GM19324 (cell line): Measurements from ENCODE around the gene CLEC10A.

ENCODE experiments used
- ATAC-seq: cut with Tn5 transposase; IDR thresholded peaks from one replicate; pipeline ENCODE4 v1.9.1; 2021; ENCODE audit warnings: mild to moderate bottlenecking, moderate library complexity; ENCODE audit not compliant: unreplicated experiment, low FRiP score

Gene CLEC10A

GRCh38 chr17:7042501-7043181, 37.4 kb downstream of the CLEC10A start:
- no peak for ATAC-seq

GRCh38 chr17:7041607-7042500, 38.2 kb downstream of the CLEC10A start:
- ATAC-seq: no peak

GRCh38 chr17:7039832-7040231, 40.2 kb downstream of the CLEC10A start:
- ATAC-seq: no peak

- no peak for ATAC-seq
Measured at GRCh38 chr17:7038025-7038862, 41.8 kb downstream of the CLEC10A start.

GRCh38 chr17:7035591-7036368, 44.3 kb downstream of the CLEC10A start, which contains the start of gene SLC16A13:
SLC16A13 (plus strand) TSS chr17:7036015; CDS start chr17:7036383, 368 bp downstream.
- peak; percentile 93 for ATAC-seq

GRCh38 chr17:7034955-7035590, 45.0 kb downstream of the CLEC10A start:
- ATAC-seq: peak; percentile 9

- no peak for ATAC-seq
Measured at GRCh38 chr17:7029659-7030058, 50.4 kb downstream of the CLEC10A start.

GRCh38 chr17:7029096-7029495, 51.0 kb downstream of the CLEC10A start:
- no peak for ATAC-seq

GRCh38 chr17:7027335-7027734, 52.7 kb downstream of the CLEC10A start:
- ATAC-seq: no peak

GRCh38 chr17:7026471-7027115, 53.5 kb downstream of the CLEC10A start:
- no peak for ATAC-seq

GRCh38 chr17:7025245-7025644, 54.8 kb downstream of the CLEC10A start:
- ATAC-seq: no peak
